Measurements from ENCODE around the gene GPSM3.
"Not testable (repeated sequence)": the region's sequence is repeated elsewhere in the genome, so short reads cannot be mapped to it uniquely, and the experiment has no call there.

The GPSM3 gene

GRCh38 chr6:32151181-32151862 lies 41.1 kb downstream of the GPSM3 start:
- H3K9ac ChIP-seq (ENCODE audit: low read length) = no peak overlapping the region
- peaks cover 5% of the 10 kb centered on the region for H3K36me3 ChIP-seq (ENCODE audit: control insufficient read depth, low read depth, low read length)
- H3K4me1 ChIP-seq (ENCODE audit: control insufficient read depth, low read depth, low read length) = peaks cover 27% of the 10 kb centered on the region
- H3K27ac ChIP-seq (ENCODE audit: low read length) = no peak overlapping the region
- H3K27me3 ChIP-seq (ENCODE audit: control insufficient read depth, insufficient read depth, low read length) = peaks cover 35% of the 10 kb centered on the region
- no peaks in the 10 kb centered on the region for H3K9me3 ChIP-seq (ENCODE audit: control insufficient read depth, low read depth, low read length)
- H3K4me3 ChIP-seq (ENCODE audit: low read length) = peak overlapping the region; percentile 47

DNA sequence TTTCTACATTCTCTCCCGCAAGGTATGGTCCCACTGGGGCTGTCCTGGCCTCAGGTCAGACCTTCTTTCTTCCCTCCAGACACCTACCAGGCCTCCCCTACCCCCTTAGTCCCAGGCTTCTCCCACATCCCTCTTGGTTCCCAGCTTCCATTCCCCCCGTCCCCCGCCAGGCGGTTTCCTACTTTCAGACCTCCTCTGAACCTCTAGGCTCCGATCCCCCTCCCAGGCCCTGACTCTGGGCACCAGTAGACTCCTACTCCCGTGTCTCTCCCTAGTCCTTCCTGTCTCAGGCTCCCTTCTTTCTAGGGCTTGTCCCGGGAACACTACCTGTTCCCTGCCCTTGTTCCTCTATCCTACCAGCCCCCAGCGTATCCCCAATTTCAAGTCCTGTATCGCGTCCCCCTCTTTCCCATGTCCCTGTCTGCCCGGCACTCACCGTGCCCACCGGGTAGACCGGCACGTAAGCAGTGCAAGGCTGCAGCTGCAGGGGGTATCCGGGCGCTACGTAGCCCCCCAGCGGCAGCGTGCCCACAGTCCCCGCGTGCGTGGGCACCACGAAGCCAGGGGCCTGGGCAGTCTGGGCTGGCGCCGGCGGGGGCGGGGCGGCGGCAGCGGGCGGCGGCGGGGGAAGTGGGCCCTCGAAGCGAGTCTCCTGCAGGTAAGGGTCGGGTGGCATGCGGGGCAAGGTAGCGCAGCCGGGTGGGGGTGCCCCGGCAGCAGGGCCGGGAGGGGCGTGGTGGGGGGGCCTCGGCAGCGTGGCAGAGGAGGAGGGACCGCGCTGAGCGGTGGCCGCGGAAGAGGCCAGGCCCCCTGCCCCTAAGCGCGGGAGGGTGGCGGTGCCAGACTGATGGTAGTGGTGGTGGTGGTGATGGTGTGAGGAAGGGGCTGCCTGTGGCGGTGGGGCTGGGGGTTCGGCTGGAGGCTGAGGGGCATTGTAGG lies 42.2 kb downstream of the GPSM3 start:
- Histone ChIP-seq H3K27ac (ENCODE audit: low read length) (no peak overlapping the region), H3K27me3 (ENCODE audit: control insufficient read depth, insufficient read depth, low read length) (peaks cover 35% of the 10 kb centered on the region), H3K4me3 (ENCODE audit: low read length) (peak overlapping the region; percentile 47), H3K9me3 (ENCODE audit: control insufficient read depth, low read depth, low read length) (no peaks in the 10 kb centered on the region), H3K4me1 (ENCODE audit: control insufficient read depth, low read depth, low read length) (peaks cover 27% of the 10 kb centered on the region), H3K9ac (ENCODE audit: low read length) (no peak overlapping the region), H3K36me3 (ENCODE audit: control insufficient read depth, low read depth, low read length) (no peaks in the 10 kb centered on the region)

DNA sequence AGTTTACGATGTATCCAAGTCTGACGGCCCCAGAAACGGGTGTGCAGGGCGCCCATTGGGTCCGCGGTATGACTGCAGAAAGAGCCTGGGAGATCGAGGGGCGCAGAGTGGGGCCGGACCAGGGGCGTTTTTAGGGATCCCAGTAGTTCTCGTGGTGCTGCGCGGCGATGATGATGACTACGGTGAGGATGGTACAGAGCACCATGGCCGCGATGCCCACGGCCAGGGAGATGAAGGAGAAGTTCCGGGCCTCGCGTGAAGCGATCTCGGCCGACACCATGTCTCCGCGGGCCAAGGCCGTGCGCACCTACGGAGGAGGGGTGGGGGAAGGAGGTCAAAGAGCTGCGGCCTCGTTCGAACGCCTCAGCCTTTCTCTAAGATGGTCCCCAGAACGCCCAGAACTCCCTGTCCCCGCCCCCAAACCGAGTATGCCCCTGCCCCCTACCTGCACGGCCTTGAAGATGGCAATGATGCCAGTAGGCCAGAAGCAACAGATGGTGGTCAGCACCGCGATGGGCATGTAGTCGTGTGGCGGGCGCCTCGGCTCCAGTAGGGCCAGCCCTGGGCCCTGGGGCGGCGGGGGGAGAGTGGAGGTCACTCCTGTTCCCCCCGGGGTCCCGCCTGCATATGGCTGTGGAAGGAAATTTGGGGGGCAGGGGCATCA lies 43.2 kb downstream of the GPSM3 start:
- no peak overlapping the region for H3K9ac ChIP-seq (ENCODE audit: low read length)
- H3K9me3 ChIP-seq (ENCODE audit: control insufficient read depth, low read depth, low read length) = no peaks in the 10 kb centered on the region
- no peak overlapping the region for H3K27ac ChIP-seq (ENCODE audit: low read length)
- no peaks in the 10 kb centered on the region for H3K36me3 ChIP-seq (ENCODE audit: control insufficient read depth, low read depth, low read length)
- H3K4me1 ChIP-seq (ENCODE audit: control insufficient read depth, low read depth, low read length) = peaks cover 24% of the 10 kb centered on the region
- no peak overlapping the region for H3K4me3 ChIP-seq (ENCODE audit: low read length)
- H3K27me3 ChIP-seq (ENCODE audit: control insufficient read depth, insufficient read depth, low read length) = peaks cover 35% of the 10 kb centered on the region

- H3K27ac ChIP-seq (ENCODE audit: low read length) = no peak overlapping the region
- H3K9me3 ChIP-seq (ENCODE audit: control insufficient read depth, low read depth, low read length) = no peaks in the 10 kb centered on the region
- H3K4me3 ChIP-seq (ENCODE audit: low read length) = no peak overlapping the region
- H3K9ac ChIP-seq (ENCODE audit: low read length) = no peak overlapping the region
- peaks cover 24% of the 10 kb centered on the region for H3K4me1 ChIP-seq (ENCODE audit: control insufficient read depth, low read depth, low read length)
- peaks cover 35% of the 10 kb centered on the region for H3K27me3 ChIP-seq (ENCODE audit: control insufficient read depth, insufficient read depth, low read length)
- H3K36me3 ChIP-seq (ENCODE audit: control insufficient read depth, low read depth, low read length) = no peaks in the 10 kb centered on the region
These were observed 44.0 kb downstream of the GPSM3 start for GRCh38 chr6:32148289-32149091.

GRCh38 chr6:32147401-32148132 lies 44.9 kb downstream of the GPSM3 start:
- H3K4me1 ChIP-seq (ENCODE audit: control insufficient read depth, low read depth, low read length) = peaks cover 18% of the 10 kb centered on the region
- H3K27me3 ChIP-seq (ENCODE audit: control insufficient read depth, insufficient read depth, low read length) = peaks cover 28% of the 10 kb centered on the region
- H3K9me3 ChIP-seq (ENCODE audit: control insufficient read depth, low read depth, low read length) = no peaks in the 10 kb centered on the region
- H3K9ac ChIP-seq (ENCODE audit: low read length) = no peak overlapping the region
- no peak overlapping the region for H3K4me3 ChIP-seq (ENCODE audit: low read length)
- no peak overlapping the region for H3K27ac ChIP-seq (ENCODE audit: low read length)
- H3K36me3 ChIP-seq (ENCODE audit: control insufficient read depth, low read depth, low read length) = no peaks in the 10 kb centered on the region

GRCh38 chr6:32146687-32147086 lies 45.8 kb downstream of the GPSM3 start:
- Histone ChIP-seq H3K36me3 (ENCODE audit: control insufficient read depth, low read depth, low read length) (no peaks in the 10 kb centered on the region), H3K9ac (ENCODE audit: low read length) (no peak overlapping the region), H3K4me3 (ENCODE audit: low read length) (no peak overlapping the region), H3K9me3 (ENCODE audit: control insufficient read depth, low read depth, low read length) (no peaks in the 10 kb centered on the region), H3K27me3 (ENCODE audit: control insufficient read depth, insufficient read depth, low read length) (peaks cover 21% of the 10 kb centered on the region), H3K4me1 (ENCODE audit: control insufficient read depth, low read depth, low read length) (peaks cover 12% of the 10 kb centered on the region), H3K27ac (ENCODE audit: low read length) (no peak overlapping the region)

DNA sequence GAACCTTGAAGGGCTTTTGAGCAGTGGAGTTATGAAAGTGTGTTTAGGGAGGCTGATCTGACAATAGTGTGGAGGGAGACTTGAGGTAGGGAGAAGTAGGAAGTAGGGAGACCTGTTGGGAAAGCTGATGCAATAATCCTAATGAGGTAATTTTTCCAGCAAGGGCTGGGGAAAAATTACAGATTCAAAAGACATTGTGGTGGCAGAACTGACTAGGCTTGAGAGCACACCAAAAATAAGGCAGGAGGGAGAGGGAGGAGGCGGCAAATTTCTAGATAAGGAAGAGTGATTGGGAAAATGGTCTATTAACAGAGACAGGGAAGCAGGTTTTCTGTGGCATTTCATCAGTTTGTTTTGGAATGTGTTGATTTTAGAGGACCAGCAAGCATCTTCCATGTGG lies 46.2 kb downstream of the GPSM3 start:
- H3K9ac ChIP-seq (ENCODE audit: low read length) = no peak overlapping the region
- no peak overlapping the region for H3K4me3 ChIP-seq (ENCODE audit: low read length)
- H3K36me3 ChIP-seq (ENCODE audit: control insufficient read depth, low read depth, low read length) = no peaks in the 10 kb centered on the region
- H3K27me3 ChIP-seq (ENCODE audit: control insufficient read depth, insufficient read depth, low read length) = peaks cover 19% of the 10 kb centered on the region
- H3K9me3 ChIP-seq (ENCODE audit: control insufficient read depth, low read depth, low read length) = no peaks in the 10 kb centered on the region
- peaks cover 9% of the 10 kb centered on the region for H3K4me1 ChIP-seq (ENCODE audit: control insufficient read depth, low read depth, low read length)
- H3K27ac ChIP-seq (ENCODE audit: low read length) = no peak overlapping the region

GRCh38 chr6:32144238-32144637 lies 48.2 kb downstream of the GPSM3 start:
- not testable (repeated sequence) for H3K4me1 ChIP-seq (ENCODE audit: control insufficient read depth, low read depth, low read length); H3K4me3 ChIP-seq (ENCODE audit: low read length); H3K36me3 ChIP-seq (ENCODE audit: control insufficient read depth, low read depth, low read length); H3K9me3 ChIP-seq (ENCODE audit: control insufficient read depth, low read depth, low read length); H3K9ac ChIP-seq (ENCODE audit: low read length); H3K27me3 ChIP-seq (ENCODE audit: control insufficient read depth, insufficient read depth, low read length); H3K27ac ChIP-seq (ENCODE audit: low read length)
